Head of caudate nucleus (tissue), 42 donors: Measurements from ENCODE around the gene IL27RA.

Experiments used
- DNase-seq, 42 donors: peaks; one replicate each; pipeline versions ENCODE4 v3.0.0 to v3.0.0-alpha.2; 2020 to 2021; ENCODE audit warnings: mixed read lengths in 7 of 42
- intact Hi-C: fragments of 100-400 bp; cut with DNase I; formaldehyde crosslinking; loops from one replicate; pipeline ENCODE4 v1.15.0; 2022

IL27RA gene

GRCh38 chr19:14073261-14073924 is 41.8 kb downstream of the IL27RA start:
- DNase-seq, result peak; percentile 35 to 88 (median 76)
- intact Hi-C loops, result loop anchor here (5.0 to 10.0 kb wide), 2 partner anchors 69 to 191 kb away; partner anchors contain the start of gene RFX1

- intact Hi-C loops, result loop anchor here (5.0 to 10.0 kb wide), 2 partner anchors 69 to 192 kb away; partner anchors contain the start of gene RFX1
- DNase-seq, result peak in 32 of 42 donors; percentile 8 to 56 (median 35)
Observed at GRCh38 chr19:14073925-14074838, 42.6 kb downstream of the IL27RA start.

- intact Hi-C loops, result loop anchor here (10.0 kb wide), 1 partner anchor 74 kb away; the partner anchor contains the start of gene RFX1
- no peak for DNase-seq
Observed at GRCh38 chr19:14078411-14078810, 46.8 kb downstream of the IL27RA start.

- peak; percentile 93 to 100 (median 99) for DNase-seq
- intact Hi-C loops, result loop anchor here (5.0 kb wide), 1 partner anchor 36 kb away; the partner anchor contains the start of gene PRKACA
Observed at GRCh38 chr19:14080887-14081796, 49.6 kb downstream of the IL27RA start.

DNA sequence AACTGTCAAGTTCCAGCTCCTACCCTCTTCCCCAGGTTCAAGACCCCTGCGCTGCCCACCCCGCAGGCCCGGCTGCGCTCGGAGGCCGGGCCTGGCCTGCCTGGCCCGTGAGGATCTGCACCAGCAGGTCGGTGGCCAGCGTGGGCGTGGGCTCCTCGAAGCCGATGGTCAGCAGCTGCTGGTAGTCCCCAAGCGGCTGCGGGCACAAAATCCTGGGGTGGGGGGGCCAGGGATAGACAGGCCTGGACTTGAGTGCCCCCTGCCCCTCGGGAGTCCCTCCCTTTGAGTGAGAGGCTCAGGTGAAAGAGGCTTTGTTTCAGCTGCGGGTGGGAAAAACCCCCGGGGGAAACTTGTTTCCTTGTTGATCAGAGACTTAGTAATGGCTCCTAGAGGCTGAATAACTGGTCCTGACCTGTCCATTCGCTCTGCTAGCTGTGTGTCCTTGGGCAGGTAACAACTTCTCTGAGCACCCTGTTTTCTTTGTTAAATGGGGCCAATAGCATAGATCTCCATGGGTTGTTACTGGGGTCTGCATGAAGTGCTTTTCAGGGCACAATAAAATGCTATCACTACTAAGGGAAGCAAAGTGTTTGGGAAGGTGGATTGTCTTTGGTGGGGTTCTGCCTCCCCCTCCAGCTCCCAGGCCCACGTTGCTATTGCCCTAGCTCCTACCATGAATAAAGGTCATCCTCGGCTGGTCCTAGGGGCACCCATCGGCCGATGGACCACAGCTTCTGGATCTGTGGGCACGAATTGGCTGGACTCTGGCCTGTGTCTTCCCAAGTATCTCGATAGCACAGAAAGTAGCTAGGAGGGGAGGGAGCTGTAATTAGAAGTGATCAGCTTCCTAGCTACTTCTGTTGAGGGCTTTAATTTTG is 50.5 kb downstream of the IL27RA start:
- DNase-seq, result peak in 10 of 42 donors; percentile 18 to 54 (median 30)
- intact Hi-C loops, result loop anchor here (5.0 kb wide), 1 partner anchor 35 kb away; the partner anchor contains the start of gene PRKACA

DNA sequence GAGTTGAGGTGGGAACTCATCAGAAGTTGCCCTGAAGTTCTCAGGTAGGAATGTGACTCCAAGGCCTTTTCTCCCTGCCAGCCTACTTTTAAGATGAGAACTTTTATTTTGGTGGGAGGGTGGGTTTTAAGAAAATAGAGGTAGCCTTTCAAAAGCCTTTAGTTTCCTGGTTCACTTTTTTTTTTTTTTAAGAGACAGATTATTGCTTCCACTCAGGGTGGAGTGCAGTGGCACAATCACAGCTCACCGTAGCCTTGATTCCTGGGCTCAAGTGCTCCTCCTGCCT is 51.1 kb downstream of the IL27RA start:
- DNase-seq, result no peak
- intact Hi-C loops, result loop anchor here (5.0 kb wide), 1 partner anchor 35 kb away; the partner anchor contains the start of gene PRKACA

GRCh38 chr19:14085309-14085995 is 53.9 kb downstream of the IL27RA start, which contains the start of gene C19orf67:
C19orf67 (minus strand) TSS chr19:14085783; CDS start chr19:14085627, 156 bp downstream.
- intact Hi-C loops, result no loop called here
- DNase-seq, result no peak

- DNase-seq, result no peak
- intact Hi-C loops, result no loop called here
Observed at GRCh38 chr19:14086098-14086497, 54.5 kb downstream of the IL27RA start.

DNA sequence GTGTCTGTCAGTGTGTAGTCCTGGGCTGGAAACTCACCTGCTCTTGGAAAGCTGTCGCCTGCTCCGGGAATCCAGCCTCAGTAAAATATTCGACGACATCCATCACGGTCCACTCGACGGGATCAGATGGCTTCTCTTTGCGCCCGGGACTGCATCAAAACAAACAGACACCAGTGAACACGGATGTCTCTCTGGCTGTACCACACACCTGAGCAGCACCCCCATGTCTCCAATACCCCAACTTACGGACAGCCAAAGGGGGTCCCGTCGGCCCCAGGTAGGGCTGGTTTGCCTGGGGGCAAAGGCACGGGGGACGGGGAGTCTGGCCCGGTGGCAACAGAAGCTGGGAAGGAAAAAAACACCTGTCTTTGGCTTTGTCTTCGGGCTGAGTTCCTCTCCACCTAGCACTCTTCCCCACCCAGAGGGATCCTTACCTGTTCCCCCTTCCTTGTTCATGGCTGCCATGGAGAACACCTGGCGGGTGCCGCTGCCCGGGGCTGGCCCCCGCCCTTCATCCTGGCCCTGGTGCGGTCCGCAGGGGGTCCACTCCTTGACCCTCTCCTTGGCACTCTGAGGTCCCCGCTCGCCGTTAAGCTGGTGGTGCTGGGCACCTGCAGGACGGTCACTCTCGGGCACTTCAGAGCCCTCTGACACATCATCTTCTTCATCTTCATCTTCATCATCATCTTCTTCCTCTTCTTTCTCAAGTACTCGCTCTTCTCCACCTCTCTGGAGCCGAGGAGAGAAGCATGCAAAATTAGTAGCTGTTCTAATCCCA is 57.3 kb downstream of the IL27RA start:
- no peak for DNase-seq
- intact Hi-C loops, result no loop called here

DNA sequence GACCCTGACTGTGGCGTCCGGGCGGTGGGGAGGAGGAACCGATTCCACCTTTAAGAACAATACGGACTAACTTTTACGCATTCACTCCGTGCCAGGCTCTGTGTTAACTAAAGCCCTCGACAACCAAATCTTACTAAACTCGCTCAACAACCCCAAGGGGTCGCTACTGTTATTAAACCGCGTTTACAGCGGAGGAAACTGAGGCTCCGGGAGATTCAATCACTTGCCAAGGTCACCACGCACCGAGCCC is 57.8 kb downstream of the IL27RA start:
- DNase-seq, result peak in 8 of 42 donors; percentile 13 to 53 (median 26)
- intact Hi-C loops, result no loop called here

- peak in 34 of 42 donors; percentile 17 to 74 (median 58) for DNase-seq
- intact Hi-C loops, result no loop called here
Observed at GRCh38 chr19:14089662-14090508, 58.3 kb downstream of the IL27RA start.

DNA sequence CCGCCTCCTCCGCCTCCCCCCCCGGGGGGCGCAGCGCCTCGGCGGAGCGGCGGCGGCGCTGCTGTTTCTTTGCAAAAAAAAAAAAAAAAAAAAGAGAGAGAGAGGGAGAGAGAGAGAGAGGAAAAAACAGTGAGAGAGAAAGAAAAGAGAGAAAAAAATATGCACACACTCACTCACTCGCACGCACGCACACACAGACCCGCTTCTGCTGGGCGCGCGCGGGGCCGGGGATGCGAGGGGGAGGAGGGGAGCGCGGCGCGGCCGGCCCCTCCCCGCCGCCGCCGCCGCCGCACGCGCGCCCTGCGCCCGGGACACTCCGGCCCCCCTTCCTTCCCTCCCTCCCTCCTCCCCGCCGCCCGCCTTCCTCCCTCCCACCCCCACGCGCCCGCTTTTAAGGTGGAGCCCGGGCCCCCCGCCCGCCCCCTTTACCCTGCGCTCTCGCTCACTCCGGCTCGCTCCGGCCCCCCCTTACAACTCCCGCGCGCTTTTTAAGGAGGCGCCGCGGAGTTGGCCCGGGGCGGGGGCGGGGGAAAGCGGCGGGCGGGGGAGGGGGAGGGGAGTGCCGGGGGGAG is 59.0 kb downstream of the IL27RA start, which contains the start of gene SAMD1:
Gene SAMD1 (minus strand): TSS at position 243 of the 572 bp plus-strand sequence.
- intact Hi-C loops, result no loop called here

GRCh38 chr19:14091081-14091812 is 59.7 kb downstream of the IL27RA start:
- intact Hi-C loops, result no loop called here
- DNase-seq, result peak in 19 of 42 donors; percentile 35 to 85 (median 73)

More for the DNA sequence above, 59.0 kb downstream of the IL27RA start, which contains the start of gene SAMD1:
- peak; percentile 61 to 95 (median 86) for DNase-seq

DNA sequence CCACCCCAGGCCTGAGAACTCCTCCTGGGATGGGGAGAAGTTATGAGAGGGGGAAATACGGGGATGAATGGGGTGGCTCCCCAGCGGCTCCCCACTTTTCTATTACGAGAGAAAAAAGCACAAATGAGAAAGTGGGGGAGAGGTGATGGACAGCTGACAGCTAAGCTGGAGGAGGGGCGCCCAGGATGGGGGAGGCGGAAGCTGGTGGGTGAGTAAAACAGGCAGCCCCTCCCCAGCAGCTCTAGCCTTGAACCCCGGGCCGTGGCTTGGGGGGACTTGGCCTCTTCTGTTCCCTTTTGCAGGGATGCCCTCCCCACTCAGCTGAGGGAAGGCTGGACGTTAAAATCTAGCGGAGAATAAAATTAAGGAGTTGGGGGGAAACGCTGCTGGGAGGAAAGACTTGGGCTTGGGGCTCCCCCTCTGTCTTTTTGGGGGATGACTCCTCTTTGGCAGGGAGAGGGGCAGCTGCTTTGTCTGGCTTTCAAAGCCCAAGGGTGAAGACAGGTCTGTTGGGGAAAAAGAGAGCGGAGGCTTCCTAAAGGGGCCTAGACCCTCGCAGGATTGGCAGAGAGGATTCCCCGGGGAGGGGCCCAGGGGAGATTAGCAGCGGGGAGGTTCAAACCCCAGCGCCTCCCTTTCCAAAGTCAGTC is 60.4 kb downstream of the IL27RA start:
- intact Hi-C loops, result no loop called here
- DNase-seq, result peak in 1 of 42 donors; percentile 37
